Epithelial cell of proximal tubule (primary cell): ENCODE measurements around the gene CSNK1A1L. TPM values are rescaled to one million over a fixed set of nuclear protein-coding genes. Genes with fewer than 3 reads are reported as not detected.
"Not testable (repeated sequence)": the region's sequence is repeated elsewhere in the genome, so short reads cannot be mapped to it uniquely, and the experiment has no call there.

ENCODE experiments used
- DNase-seq: peaks from one replicate; pipeline ENCODE4 v3.0.0-alpha.2; 2011; ENCODE audit warnings: low read depth
- H3K4me3 ChIP-seq: 2 replicates; pipeline ENCODE4 v1.5.1; 2011; ENCODE audit warnings: low read depth, mild to moderate bottlenecking, low read length
- total RNA-seq: library from RNA; depleted of rRNA; stranded (reverse); fragments of >200 nt; gene quantifications from 2 replicates; pipeline ENCODE4 v1.2.3, GENCODE V29; 2015
- TF ChIP-seq, protein P1 (sequence below): conservative IDR thresholded peaks from 2 replicates; pipeline ENCODE4 v1.5.1; 2012; ENCODE audit warnings: low read depth, mild to moderate bottlenecking, low read length

The CSNK1A1L gene
- total RNA-seq, 1 donor from 2014 or later: not detected

- H3K4me3 ChIP-seq: no peak overlapping the region
- TF ChIP-seq, protein P1, sequence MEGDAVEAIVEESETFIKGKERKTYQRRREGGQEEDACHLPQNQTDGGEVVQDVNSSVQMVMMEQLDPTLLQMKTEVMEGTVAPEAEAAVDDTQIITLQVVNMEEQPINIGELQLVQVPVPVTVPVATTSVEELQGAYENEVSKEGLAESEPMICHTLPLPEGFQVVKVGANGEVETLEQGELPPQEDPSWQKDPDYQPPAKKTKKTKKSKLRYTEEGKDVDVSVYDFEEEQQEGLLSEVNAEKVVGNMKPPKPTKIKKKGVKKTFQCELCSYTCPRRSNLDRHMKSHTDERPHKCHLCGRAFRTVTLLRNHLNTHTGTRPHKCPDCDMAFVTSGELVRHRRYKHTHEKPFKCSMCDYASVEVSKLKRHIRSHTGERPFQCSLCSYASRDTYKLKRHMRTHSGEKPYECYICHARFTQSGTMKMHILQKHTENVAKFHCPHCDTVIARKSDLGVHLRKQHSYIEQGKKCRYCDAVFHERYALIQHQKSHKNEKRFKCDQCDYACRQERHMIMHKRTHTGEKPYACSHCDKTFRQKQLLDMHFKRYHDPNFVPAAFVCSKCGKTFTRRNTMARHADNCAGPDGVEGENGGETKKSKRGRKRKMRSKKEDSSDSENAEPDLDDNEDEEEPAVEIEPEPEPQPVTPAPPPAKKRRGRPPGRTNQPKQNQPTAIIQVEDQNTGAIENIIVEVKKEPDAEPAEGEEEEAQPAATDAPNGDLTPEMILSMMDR: no peak
- DNase-seq: no peak
Measured at GRCh38 chr13:37069597-37070103, 35.8 kb downstream of the CSNK1A1L start.

- no peak overlapping the region for H3K4me3 ChIP-seq
- DNase-seq: no peak
- TF ChIP-seq, protein P1: peak; percentile 37
Measured at GRCh38 chr13:37068962-37069361, 36.5 kb downstream of the CSNK1A1L start.

- TF ChIP-seq, protein P1: no peak
- H3K4me3 ChIP-seq: no peak overlapping the region
- DNase-seq: no peak
Measured at GRCh38 chr13:37067874-37068273, 37.6 kb downstream of the CSNK1A1L start.

DNA sequence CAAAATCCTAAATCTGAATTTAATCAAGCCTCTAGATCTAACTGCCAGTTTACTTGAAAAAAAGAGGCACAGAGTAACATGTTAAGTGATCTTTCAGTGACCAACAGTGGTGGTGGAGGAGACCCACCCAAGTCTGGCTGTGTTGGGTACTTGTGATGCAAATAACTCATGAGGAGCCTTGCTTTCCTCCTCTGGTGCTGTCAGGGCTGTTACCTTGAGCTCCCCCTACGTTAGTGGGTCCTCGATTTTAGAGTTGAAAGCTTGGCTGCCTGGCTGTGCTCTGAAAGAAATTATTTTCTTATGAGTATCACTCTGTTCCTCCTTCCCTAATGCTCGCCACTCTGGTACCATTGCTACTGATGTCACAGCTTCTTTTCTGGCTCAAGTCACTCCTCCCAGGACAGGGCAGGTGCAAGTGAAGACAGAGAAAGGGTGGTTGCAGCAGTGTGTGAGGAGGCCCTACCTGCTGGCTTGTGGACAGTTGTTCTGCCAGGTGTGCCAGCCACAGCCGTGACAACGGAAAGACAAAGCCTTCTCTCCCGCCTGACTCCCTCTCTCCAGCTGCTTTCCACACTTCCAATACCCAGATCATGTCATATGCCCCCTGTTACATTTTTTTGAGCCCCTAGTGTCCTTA, 39.5 kb downstream of the CSNK1A1L start:
- no peak overlapping the region for H3K4me3 ChIP-seq
- TF ChIP-seq, protein P1: no peak
- DNase-seq: no peak

GRCh38 chr13:37059848-37060192, 45.6 kb downstream of the CSNK1A1L start:
- no peak for DNase-seq
- TF ChIP-seq, protein P1: no peak
- peak overlapping the region; percentile 80 for H3K4me3 ChIP-seq

GRCh38 chr13:37058910-37059847, 46.3 kb downstream of the CSNK1A1L start, which contains the start of gene SUPT20H:
Gene SUPT20H (minus strand): TSS chr13:37059688. CDS start chr13:37051490, 8,198 bp downstream.
- DNase-seq: no peak
- TF ChIP-seq, protein P1: no peak
- H3K4me3 ChIP-seq: peak within 1 kb of the TSS; percentile 80

- DNase-seq, H3K4me3 ChIP-seq: not testable (repeated sequence)
Measured at GRCh38 chr13:37056228-37056627, 49.2 kb downstream of the CSNK1A1L start.
